ENCODE data around the gene RELL2. TPM values are rescaled to one million over a fixed set of nuclear protein-coding genes. Genes with fewer than 3 reads are reported as not detected.

Gene RELL2
- total RNA-seq, 1 donor from 2014 or later, result 12.6 TPM

DNA sequence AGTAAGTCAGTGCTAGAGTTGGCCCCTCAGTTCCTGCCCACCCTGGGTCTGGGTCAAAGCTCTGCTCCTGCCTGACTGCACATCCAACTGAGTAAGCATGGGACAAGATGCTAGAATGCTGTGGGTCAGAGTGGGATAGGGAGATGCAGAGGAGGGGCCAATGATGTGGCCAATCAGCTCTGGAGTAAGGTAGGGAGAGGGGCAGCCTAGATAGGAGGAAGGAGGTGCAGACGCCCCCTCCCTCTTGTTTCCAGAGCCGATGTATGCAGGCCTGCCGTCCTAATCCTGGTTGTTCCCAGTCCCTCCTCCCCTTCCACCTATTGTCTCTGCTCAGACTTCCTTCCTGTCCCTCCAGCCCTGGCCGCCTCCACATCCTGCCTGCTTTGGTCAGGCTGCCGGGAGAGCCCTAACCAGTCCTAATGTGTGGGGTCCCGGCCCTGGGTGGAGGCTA lies 44.0 kb downstream of the RELL2 start:
- Mint-ChIP-seq H3K36me3 (ENCODE audit: unreplicated experiment) (no peaks in the 10 kb centered on the region), H3K9me3 (ENCODE audit: unreplicated experiment) (no peaks in the 10 kb centered on the region), H3K4me3 (ENCODE audit: unreplicated experiment) (no peak overlapping the region), H3K27ac (ENCODE audit: unreplicated experiment) (no peak overlapping the region), H3K4me1 (ENCODE audit: low read depth, unreplicated experiment) (peaks cover 4% of the 10 kb centered on the region), H3K27me3 (ENCODE audit: unreplicated experiment) (no peaks in the 10 kb centered on the region)
- TF ChIP-seq, protein P1, sequence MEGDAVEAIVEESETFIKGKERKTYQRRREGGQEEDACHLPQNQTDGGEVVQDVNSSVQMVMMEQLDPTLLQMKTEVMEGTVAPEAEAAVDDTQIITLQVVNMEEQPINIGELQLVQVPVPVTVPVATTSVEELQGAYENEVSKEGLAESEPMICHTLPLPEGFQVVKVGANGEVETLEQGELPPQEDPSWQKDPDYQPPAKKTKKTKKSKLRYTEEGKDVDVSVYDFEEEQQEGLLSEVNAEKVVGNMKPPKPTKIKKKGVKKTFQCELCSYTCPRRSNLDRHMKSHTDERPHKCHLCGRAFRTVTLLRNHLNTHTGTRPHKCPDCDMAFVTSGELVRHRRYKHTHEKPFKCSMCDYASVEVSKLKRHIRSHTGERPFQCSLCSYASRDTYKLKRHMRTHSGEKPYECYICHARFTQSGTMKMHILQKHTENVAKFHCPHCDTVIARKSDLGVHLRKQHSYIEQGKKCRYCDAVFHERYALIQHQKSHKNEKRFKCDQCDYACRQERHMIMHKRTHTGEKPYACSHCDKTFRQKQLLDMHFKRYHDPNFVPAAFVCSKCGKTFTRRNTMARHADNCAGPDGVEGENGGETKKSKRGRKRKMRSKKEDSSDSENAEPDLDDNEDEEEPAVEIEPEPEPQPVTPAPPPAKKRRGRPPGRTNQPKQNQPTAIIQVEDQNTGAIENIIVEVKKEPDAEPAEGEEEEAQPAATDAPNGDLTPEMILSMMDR (IDR thresholded peaks at IDR 0.05; ENCODE audit: partially characterized antibody, unreplicated experiment), result no peak
- peak; percentile 33 for DNase-seq

DNA sequence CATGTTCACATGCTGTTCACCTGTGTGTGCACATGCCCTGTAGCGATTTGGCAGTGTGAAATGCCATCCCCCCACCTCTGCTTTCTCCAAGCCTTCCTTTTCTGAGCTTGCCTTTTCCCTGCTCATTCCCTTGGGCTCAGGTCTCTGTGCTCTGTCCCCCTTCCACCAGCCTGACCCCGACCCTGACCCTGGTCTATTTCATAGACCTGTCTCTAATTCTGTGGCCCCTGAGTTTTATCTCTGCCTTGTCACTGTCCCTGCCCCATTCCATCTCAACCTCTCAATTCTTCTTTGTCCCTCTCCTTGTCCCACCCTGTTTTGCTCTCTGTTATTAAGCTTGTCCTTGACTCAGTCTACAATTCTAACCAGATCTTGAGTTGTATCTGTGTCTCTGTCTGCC lies 44.5 kb downstream of the RELL2 start:
- peak overlapping the region; percentile 40 for H3K27ac Mint-ChIP-seq (ENCODE audit: unreplicated experiment)
- H3K4me3 Mint-ChIP-seq (ENCODE audit: unreplicated experiment), result peak overlapping the region; percentile 68
- no peak for DNase-seq
- TF ChIP-seq, protein P1 (IDR thresholded peaks at IDR 0.05; ENCODE audit: partially characterized antibody, unreplicated experiment), result no peak
- H3K9me3 Mint-ChIP-seq (ENCODE audit: unreplicated experiment), result no peaks in the 10 kb centered on the region
- no peaks in the 10 kb centered on the region for H3K27me3 Mint-ChIP-seq (ENCODE audit: unreplicated experiment)
- H3K36me3 Mint-ChIP-seq (ENCODE audit: unreplicated experiment), result no peaks in the 10 kb centered on the region
- peaks cover 4% of the 10 kb centered on the region for H3K4me1 Mint-ChIP-seq (ENCODE audit: low read depth, unreplicated experiment)

DNA sequence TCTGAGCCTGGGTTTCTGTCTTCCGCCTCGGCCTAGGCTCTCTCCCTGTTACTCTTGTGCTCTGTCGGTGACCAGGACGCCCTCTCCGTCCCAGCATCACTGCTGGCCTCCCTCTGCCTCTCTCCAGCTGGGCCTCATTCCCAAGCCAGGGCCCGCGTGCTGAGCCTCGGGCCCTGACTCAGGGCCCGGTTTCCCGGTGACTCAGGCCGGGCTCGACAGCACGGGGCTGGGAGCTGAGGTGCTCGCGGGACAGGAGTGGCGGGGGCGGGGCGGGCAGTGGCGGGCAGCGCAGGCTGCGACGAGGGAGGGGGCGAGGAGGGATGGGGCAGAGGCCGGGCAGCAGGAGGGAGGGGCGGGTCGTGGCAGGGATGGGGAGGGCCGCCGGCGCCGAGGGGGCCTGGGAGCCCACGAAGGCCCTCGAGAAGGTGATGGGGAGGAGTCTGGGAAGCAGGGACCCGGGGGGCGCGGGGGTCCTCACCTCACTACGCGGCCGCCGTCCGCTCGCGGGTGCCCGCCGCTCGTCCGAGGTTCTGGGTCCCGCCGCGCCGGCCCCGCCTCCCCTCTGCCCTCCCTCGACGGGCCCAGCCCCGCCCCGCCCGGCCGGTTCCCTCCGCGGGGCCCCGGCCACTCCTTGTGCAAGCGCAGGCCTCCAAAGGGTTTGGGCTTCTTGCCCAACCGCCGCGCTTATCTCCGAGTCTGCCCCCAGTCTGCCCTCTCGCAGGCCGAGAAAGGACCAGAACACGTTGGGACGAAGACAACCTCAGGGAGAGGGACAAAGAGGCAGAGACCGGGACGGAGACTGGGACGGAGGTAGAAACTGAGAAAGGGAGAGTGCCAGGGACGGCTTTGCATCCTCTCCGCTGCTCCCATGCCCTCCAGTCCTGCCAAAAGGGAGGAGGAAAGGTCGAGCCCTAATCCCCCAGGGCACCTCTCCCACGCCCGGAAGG lies 45.2 kb downstream of the RELL2 start, which contains the start of gene ARAP3:
ARAP3 (minus strand) TSS at position 536 of the 947 bp plus-strand sequence. CDS start 1,744 bp downstream, outside the sequence.
- Mint-ChIP-seq H3K36me3 (ENCODE audit: unreplicated experiment) (no peaks in the 10 kb centered on the region), H3K27ac (ENCODE audit: unreplicated experiment) (peak within 1 kb of the TSS; percentile 40), H3K4me3 (ENCODE audit: unreplicated experiment) (peak within 1 kb of the TSS; percentile 68), H3K9me3 (ENCODE audit: unreplicated experiment) (no peaks in the 10 kb centered on the region), H3K27me3 (ENCODE audit: unreplicated experiment) (no peaks in the 10 kb centered on the region), H3K4me1 (ENCODE audit: low read depth, unreplicated experiment) (peaks cover 4% of the 10 kb centered on the region)
- TF ChIP-seq, protein P1 (IDR thresholded peaks at IDR 0.05; ENCODE audit: partially characterized antibody, unreplicated experiment), result no peak
- DNase-seq, result peak; percentile 58

DNA sequence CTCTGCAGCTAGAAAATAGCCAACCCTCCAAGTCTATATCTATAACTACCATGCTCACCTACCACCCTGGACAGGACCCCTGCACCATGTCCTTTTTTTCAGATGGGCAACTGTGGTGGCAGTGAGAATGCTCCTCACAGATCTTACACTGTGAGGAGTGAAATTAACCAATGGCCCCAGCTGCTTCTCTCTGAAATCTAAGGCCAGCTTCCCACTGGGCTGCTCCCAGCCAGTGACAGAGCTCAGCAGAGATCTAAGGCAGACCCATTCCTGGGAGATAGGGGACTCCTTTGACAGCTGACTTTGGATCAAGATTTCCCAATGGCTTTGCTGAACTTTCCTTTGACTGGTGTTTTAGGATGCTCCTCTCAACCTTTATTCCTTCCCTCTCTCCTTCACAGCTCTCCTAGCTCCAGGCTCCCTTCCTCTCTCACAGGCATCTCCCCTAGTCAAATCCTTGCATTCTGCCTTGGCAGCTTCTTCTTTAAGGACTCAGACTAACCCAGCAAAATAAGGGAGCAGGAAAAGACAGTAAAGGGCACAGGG lies 46.9 kb downstream of the RELL2 start:
- H3K27me3 Mint-ChIP-seq (ENCODE audit: unreplicated experiment), result no peaks in the 10 kb centered on the region
- TF ChIP-seq, protein P1 (IDR thresholded peaks at IDR 0.05; ENCODE audit: partially characterized antibody, unreplicated experiment), result no peak
- peaks cover 4% of the 10 kb centered on the region for H3K4me1 Mint-ChIP-seq (ENCODE audit: low read depth, unreplicated experiment)
- H3K27ac Mint-ChIP-seq (ENCODE audit: unreplicated experiment), result no peak overlapping the region
- no peak overlapping the region for H3K4me3 Mint-ChIP-seq (ENCODE audit: unreplicated experiment)
- H3K36me3 Mint-ChIP-seq (ENCODE audit: unreplicated experiment), result no peaks in the 10 kb centered on the region
- DNase-seq, result no peak
- H3K9me3 Mint-ChIP-seq (ENCODE audit: unreplicated experiment), result peaks cover 2% of the 10 kb centered on the region
